NCI-H510A treated with DMSO at 0.1 percent for 48 hours (cell line): ENCODE data around the gene NXPH4.

ENCODE experiments used
- DNase-seq: peaks from one replicate; lab custom pipeline; 2025; lab: John Stamatoyannopoulos, UW

The NXPH4 gene

DNA sequence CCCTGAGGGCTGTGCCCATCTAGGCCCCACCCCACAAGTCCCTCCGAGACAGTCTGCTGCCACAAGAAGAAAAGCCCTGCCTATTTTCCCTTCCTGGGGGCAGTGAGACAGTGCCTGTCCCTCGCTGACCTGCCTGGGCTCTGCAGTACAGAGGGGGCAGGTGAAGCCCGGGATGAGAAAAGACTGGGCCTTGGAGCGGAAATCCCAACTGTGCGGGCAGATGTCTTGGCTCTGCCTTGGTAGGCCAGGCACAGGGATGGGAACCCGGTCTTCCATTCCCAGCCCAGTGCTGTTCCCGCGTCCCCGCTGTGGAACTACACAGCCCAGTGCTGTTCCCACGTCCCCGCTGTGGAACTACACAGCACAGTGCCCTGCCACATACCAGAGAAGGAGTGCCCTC, 12.8 kb upstream of the NXPH4 start:
- no peak for DNase-seq

DNA sequence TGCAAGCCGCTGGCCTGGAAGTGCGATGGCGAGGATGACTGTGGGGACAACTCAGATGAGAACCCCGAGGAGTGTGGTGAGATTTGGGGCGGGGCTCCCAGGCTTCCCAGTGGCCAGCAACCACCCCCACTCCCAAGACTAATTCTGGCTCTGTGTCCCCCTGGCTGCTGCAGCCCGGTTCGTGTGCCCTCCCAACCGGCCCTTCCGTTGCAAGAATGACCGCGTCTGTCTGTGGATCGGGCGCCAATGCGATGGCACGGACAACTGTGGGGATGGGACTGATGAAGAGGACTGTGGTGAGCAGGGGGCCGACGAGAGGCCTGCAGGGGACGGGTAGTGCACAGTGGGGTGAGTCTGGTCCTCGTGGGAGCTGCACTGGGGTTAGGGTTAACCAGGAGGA, 12.1 kb upstream of the NXPH4 start:
- DNase-seq: no peak

GRCh38 chr12:57205186-57205585, 11.4 kb upstream of the NXPH4 start:
- DNase-seq: no peak

GRCh38 chr12:57205931-57206330, 10.7 kb upstream of the NXPH4 start:
- DNase-seq: no peak

DNA sequence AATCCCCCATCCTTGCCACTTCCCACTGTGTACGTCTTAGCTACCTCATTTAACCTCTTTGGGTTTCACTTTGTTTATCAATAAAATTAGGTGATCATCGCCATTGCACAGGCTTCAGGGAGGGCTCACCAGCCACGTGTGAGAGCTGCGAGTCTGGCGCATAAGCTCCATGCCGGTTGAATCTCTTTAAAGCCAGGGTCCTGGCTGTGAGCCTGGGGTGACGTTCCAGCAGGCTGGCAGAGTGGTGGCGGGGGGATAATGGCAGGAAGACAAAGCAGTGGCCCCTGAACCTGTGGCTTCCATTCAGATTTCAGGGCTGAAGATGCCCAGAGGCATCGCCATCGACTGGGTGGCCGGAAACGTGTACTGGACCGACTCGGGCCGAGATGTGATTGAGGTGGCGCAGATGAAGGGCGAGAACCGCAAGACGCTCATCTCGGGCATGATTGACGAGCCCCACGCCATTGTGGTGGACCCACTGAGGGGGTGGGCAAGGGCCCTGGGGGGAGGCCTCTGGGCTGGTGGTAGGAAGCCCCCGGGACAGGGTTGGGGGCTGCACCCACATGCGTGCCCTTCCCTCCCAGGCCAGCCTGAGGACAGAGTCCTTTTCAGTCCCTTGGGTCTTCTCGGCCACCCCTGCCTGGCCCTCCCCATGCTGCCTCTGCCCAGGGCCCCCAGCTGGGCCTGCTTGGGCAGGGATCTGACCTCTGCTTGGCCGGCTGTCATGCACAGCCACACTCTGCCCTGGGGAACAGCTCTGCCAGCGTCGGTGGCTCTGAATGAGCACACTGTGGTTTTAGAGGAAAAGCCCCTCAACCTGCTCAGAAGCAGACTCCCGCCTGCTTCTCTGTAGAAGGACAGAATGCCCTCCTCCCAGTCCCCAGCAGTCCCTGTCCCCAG, 8.6 kb upstream of the NXPH4 start:
- no peak for DNase-seq

DNA sequence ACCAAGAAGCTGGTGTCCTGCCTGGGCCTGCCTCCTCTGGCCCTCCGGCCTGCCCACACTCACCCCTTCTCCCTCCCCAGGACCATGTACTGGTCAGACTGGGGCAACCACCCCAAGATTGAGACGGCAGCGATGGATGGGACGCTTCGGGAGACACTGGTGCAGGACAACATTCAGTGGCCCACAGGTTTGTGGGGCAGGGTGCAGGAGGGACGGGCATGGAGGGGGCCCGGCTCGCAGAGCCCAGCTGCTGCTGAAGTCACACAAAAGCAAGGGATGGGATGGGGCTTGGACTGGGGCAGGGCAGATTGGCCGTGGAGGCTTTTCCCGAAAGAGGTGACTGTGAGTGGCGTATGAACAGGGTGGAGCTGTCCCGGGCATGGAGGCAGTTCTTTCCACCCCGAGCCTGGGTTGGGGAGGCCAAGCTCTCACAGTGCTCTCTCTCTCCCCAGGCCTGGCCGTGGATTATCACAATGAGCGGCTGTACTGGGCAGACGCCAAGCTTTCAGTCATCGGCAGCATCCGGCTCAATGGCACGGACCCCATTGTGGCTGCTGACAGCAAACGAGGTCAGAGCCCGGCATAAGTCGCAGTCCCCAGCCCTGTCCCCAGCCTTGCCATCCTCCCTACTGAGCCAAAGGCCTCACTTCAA, 7.8 kb upstream of the NXPH4 start:
- no peak for DNase-seq

DNA sequence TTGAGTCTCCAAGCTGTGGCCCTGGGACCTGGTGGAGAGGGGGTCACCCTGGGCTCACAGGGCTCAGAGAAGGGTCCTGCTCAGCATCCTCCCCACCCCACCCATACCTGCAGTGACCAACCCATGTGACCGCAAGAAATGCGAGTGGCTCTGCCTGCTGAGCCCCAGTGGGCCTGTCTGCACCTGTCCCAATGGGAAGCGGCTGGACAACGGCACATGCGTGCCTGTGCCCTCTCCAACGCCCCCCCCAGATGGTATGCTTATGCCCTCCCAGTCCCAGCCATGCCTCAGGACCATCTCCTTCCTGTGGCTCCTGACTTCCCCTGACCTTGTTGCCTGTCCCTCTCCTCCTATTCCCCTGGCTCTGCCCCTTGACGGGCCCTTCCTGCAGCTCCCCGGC, 6.7 kb upstream of the NXPH4 start:
- no peak for DNase-seq

DNA sequence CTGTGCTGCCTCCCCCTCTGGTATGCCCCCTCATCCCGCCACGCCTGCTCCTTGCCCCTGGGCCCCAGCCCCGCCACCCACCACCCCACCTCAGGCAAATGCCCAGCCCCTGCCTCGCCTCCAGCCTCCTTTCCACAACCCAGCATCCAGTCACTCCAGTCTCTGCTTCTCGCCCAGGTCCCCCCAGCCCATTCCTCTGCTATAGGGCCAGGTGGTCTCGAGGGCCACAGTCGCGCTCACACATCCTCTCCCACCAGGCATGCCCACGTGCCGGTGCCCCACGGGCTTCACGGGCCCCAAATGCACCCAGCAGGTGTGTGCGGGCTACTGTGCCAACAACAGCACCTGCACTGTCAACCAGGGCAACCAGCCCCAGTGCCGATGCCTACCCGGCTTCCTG, 6.1 kb upstream of the NXPH4 start:
- DNase-seq: no peak

DNA sequence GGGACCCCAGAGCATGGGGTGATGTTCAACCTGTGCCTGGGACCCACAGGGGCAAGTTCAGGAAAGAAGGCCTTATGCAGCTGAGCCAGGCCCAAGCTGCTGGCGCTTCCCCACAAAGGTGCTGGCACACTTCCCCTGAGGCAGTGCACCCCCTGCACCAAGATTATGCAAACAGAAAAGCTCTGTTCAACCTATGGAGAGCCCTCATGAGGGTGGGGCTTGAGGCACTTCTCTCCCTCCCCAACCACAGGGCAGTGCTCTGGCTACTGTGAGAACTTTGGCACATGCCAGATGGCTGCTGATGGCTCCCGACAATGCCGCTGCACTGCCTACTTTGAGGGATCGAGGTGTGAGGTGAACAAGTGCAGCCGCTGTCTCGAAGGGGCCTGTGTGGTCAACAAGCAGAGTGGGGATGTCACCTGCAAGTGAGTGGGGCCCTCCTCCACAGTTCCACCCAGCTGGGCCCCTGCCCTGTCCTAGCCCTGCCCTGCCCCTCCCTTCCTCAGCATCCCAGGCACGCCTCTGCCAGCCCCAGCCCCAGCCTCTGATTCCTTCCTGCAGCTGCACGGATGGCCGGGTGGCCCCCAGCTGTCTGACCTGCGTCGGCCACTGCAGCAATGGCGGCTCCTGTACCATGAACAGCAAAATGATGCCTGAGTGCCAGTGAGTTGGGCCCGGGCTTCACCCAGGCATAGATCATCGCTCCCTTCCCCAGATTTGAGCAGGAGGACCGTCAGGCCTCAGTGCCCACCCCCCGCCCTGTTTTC, 5.5 kb upstream of the NXPH4 start:
- DNase-seq: no peak

- DNase-seq: no peak
Observed at GRCh38 chr12:57211791-57212700, 4.5 kb upstream of the NXPH4 start.

- no peak for DNase-seq
Observed at GRCh38 chr12:57212701-57213057, 3.9 kb upstream of the NXPH4 start.

DNA sequence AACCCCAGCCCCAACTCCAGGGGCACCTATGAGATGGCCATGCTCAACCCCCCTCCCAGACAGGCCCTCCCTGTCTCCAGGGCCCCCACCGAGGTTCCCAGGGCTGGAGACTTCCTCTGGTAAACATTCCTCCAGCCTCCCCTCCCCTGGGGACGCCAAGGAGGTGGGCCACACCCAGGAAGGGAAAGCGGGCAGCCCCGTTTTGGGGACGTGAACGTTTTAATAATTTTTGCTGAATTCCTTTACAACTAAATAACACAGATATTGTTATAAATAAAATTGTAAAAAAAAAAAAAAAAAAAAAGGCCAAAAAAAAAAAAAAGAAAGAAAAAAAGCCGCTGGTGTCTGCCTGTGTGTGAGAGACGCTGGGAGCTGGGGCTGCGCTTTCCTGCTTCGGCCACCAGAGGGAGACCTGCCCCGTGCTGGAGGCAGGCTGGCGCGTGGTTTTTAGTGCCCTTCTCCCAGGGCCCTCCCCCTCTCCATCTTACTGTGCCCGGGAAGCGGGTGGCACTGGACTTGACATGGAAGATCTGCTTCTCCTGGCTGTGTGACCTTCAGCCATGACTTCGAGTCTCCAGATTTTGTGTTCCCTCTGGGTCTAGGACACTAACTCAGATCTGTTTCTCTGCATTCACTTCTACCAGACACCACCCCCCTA, 3.4 kb upstream of the NXPH4 start:
- DNase-seq: peak; percentile 82

GRCh38 chr12:57213763-57214397, 2.7 kb upstream of the NXPH4 start:
- no peak for DNase-seq

DNA sequence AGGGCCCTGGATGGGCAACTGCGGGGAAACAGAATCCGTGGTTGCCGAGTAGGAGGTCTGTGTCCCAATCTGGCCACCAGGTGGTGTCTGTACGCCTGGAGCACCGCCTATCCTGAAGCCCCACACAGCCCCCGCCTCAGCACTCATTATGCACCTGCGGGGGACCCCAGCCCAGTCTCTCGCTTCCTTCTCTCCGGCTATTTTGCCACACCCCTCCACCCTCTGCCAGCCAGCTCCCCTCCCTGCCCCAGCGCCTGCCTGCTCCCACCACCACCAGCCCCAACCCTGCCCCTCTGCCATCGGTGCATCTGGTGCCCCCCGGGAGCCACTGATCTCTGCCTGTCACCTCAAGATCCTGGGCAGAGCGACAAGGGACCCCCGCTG, 2.2 kb upstream of the NXPH4 start:
- peak; percentile 83 for DNase-seq

GRCh38 chr12:57215065-57215464, 1.5 kb upstream of the NXPH4 start:
- DNase-seq: no peak

- DNase-seq: no peak
Observed at GRCh38 chr12:57215668-57216013, 953 bp upstream of the NXPH4 start.

- no peak for DNase-seq
Observed at GRCh38 chr12:57216921-57217879, 606 bp downstream of the NXPH4 start.

DNA sequence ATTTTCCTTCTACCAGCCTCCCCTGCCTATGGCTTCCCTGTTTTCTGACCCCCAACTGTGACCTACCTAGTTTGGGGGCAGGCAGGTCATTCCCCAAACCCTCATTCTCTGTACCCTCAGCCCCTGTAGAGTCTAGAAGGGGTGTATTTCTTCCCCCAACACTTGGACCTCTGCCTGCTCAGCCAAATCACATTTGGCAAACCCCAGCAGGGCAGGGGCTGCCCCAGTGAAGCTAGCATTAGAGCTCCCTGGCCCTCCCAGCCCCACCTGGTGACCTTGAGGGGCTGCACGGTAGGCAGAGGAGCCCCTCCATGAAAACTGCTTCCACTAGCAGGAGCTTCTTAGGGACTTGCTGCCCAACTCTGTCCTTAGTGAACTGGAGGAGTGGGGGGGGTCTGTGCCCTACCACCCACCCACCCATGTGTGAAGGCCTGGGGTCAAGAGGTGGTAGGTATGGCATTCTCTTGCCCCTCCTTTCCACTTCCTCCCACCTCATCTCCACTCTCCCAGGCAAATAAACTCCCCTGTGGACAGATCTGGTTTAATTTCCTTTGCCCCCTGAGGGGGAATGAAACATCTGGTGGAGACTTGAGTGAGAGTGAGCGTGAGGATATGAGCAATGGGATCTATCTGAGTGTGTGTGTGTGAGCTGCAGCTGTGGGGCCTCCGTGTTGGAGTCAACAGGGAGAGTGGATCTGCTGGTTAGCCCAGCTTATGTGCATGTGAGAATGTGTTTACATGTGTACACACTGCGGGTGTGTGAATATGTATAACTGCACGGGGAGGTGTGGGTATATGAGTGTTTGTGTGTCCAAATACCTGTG, 1.6 kb downstream of the NXPH4 start:
- no peak for DNase-seq
